GM23248 (cell line): ENCODE results near the gene MLF2. TPM values are rescaled to one million over a fixed set of nuclear protein-coding genes. Genes with fewer than 3 reads are reported as not detected.

Experiments used
- DNase-seq: peaks from one replicate; pipeline ENCODE4 v3.0.0-alpha.2; 2015
- H2AFZ ChIP-seq: fragments of 200-600 bp; sonication (generic); 2 replicates; pipeline ENCODE4 v1.6.1; 2016; ENCODE audit warnings: antibody characterized with exemption
- H3F3A ChIP-seq: fragments of 200-600 bp; sonication (generic); 2 replicates; pipeline ENCODE4 v1.6.1; 2016; ENCODE audit warnings: mild to moderate bottlenecking, antibody characterized with exemption, mixed run types; ENCODE audit not compliant: insufficient read depth
- H3K27ac ChIP-seq: fragments of 200-600 bp; sonication (generic); 2 replicates; pipeline ENCODE4 v1.5.1; 2016; ENCODE audit warnings: mild to moderate bottlenecking
- H3K27me3 ChIP-seq: fragments of 200-600 bp; sonication (generic); replicated peaks from 2 replicates; pipeline ENCODE4 v1.6.1; 2016; ENCODE audit warnings: mild to moderate bottlenecking; ENCODE audit not compliant: insufficient read depth
- H3K36me3 ChIP-seq: fragments of 200-600 bp; sonication (generic); 2 replicates; pipeline ENCODE4 v1.6.1; 2016; ENCODE audit warnings: low read depth, mild to moderate bottlenecking
- H3K4me1 ChIP-seq: fragments of 200-600 bp; sonication (generic); 2 replicates; pipeline ENCODE4 v1.6.1; 2016; ENCODE audit warnings: mild to moderate bottlenecking; ENCODE audit not compliant: insufficient read depth
- H3K4me2 ChIP-seq: fragments of 200-600 bp; sonication (generic); one replicate; pipeline ENCODE4 v1.6.1; 2016; ENCODE audit warnings: mild to moderate bottlenecking; ENCODE audit not compliant: unreplicated experiment
- H3K4me3 ChIP-seq: fragments of 200-600 bp; sonication (generic); 2 replicates; pipeline ENCODE4 v1.5.1; 2016; ENCODE audit warnings: mild to moderate bottlenecking
- H3K79me2 ChIP-seq: fragments of 200-600 bp; sonication (generic); 2 replicates; pipeline ENCODE4 v1.6.1; 2016; ENCODE audit warnings: mild to moderate bottlenecking; ENCODE audit not compliant: insufficient read depth
- H3K9ac ChIP-seq: fragments of 200-600 bp; sonication (generic); 2 replicates; pipeline ENCODE4 v1.6.1; 2016; ENCODE audit warnings: mild to moderate bottlenecking
- H3K9me2 ChIP-seq: fragments of 200-600 bp; sonication (generic); 2 replicates; pipeline ENCODE4 v1.6.1; 2016; ENCODE audit warnings: mixed run types, mild to moderate bottlenecking, moderate library complexity; ENCODE audit not compliant: insufficient read depth
- H3K9me3 ChIP-seq: fragments of 200-600 bp; sonication (generic); one replicate; pipeline ENCODE4 v1.6.1; 2017; ENCODE audit warnings: low read depth
- H4K20me1 ChIP-seq: fragments of 200-600 bp; sonication (generic); 2 replicates; pipeline ENCODE4 v1.6.0; 2016; ENCODE audit not compliant: insufficient read depth
- EZH2 ChIP-seq: fragments of 200-600 bp; sonication (generic); IDR thresholded peaks from 2 replicates; pipeline ENCODE4 v1.6.1; 2018; ENCODE audit warnings: antibody characterized with exemption, mild to moderate bottlenecking; ENCODE audit not compliant: insufficient read depth, poor library complexity, severe bottlenecking
- EZH2phosphoT487 ChIP-seq: fragments of 200-600 bp; sonication (generic); IDR thresholded peaks from 2 replicates; pipeline ENCODE4 v1.6.1; 2018; ENCODE audit warnings: antibody characterized with exemption, moderate library complexity, mild to moderate bottlenecking, low read depth; ENCODE audit not compliant: insufficient read depth
- WGBS, 2 experiments: methylation state at CpG; one replicate each; pipeline ENCODE4 v1.1.6; 2015 to 2017; ENCODE audit warnings: low lambda C conversion rate in 2 of 2, low coverage in 1 of 2; ENCODE audit errors: missing lambda C conversion rate in 2 of 2; 5-methylcytosine and 5-hydroxymethylcytosine counted together
- in situ Hi-C: fragments of 300-500 bp; cut with MboI; formaldehyde crosslinking; loops from 2 replicates; pipeline ENCODE4 v1.15.0; 2020
- polyA plus RNA-seq: library from polyadenylated mRNA; unstranded; fragments of >200 nt; fragmentation: Nextera tagmentation; extraction: Ambion mirVana; gene quantifications from 2 replicates; pipeline ENCODE4 v1.2.1, GENCODE V29; 2016
- small RNA-seq: library from RNA; depleted of rRNA; stranded (forward); fragments of <200 nt; gene quantifications from one replicate; pipeline ENCODE3, GENCODE V24; 2014; ENCODE audit warnings: low read depth, low replicate concordance
- total RNA-seq: library from RNA; depleted of rRNA; stranded (reverse); fragments of >200 nt; shearing (Covaris generic); gene quantifications from 2 replicates; pipeline ENCODE4 v1.2.3, GENCODE V29; 2014; rRNA removed

The MLF2 gene
- total and polyA plus RNA-seq, 2 experiments from 2014 or later, result 313 to 386 TPM

- Histone ChIP-seq H3K4me3 (peak overlapping the region; percentile 69), H3F3A (no peaks in the 10 kb centered on the region), H3K36me3 (no peaks in the 10 kb centered on the region), H3K27me3 (peaks cover 25% of the 10 kb centered on the region), H3K4me2 (peak overlapping the region; percentile 78), H3K27ac (no peak overlapping the region), H2AFZ (peak overlapping the region; percentile 74), H3K9me2 (no peaks in the 10 kb centered on the region), H3K9ac (no peak overlapping the region), H3K9me3 (no peaks in the 10 kb centered on the region), H3K4me1 (no peaks in the 10 kb centered on the region), H4K20me1 (no peaks in the 10 kb centered on the region), H3K79me2 (no peaks in the 10 kb centered on the region)
- TF ChIP-seq EZH2phosphoT487 (no peak), EZH2 (peak; percentile 95)
- WGBS, 2 experiments, result 10 to 17% methylated on average over 14 to 16 of the region's 16 CpGs
- in situ Hi-C loops, result no loop called here
- peak; percentile 20 for DNase-seq
Observed at GRCh38 chr12:6699259-6699988, 53.5 kb downstream of the MLF2 start.

GRCh38 chr12:6698352-6699046 is 54.4 kb downstream of the MLF2 start:
- Histone ChIP-seq H3K9me2 (no peaks in the 10 kb centered on the region), H3K4me3 (no peak overlapping the region), H3K4me1 (no peaks in the 10 kb centered on the region), H3K9me3 (no peaks in the 10 kb centered on the region), H3K4me2 (no peak overlapping the region), H4K20me1 (no peaks in the 10 kb centered on the region), H3K27ac (no peak overlapping the region), H2AFZ (no peak overlapping the region), H3K9ac (no peak overlapping the region), H3F3A (no peaks in the 10 kb centered on the region), H3K36me3 (no peaks in the 10 kb centered on the region), H3K79me2 (no peaks in the 10 kb centered on the region), H3K27me3 (peaks cover 18% of the 10 kb centered on the region)
- in situ Hi-C loops, result no loop called here
- DNase-seq, result no peak
- 45 to 48% methylated on average over 8 of the region's 8 CpGs for WGBS, 2 experiments
- TF ChIP-seq EZH2phosphoT487 (no peak), EZH2 (no peak)

Small RNA genes lying within 50 kb of the gene (small RNA-seq; reads per million reads assigned to genes)
- not detected for gene RNU6-781P

Other genes starting within 250 kb of the MLF2 start
- 6,196 and 7,726 TPM in 2 replicates for gene GAPDH, start 218.6 kb downstream of the MLF2 start, total RNA-seq
- gene GAPDH, start 218.6 kb downstream of the MLF2 start, polyA plus RNA-seq, result 7,868 and 8,138 TPM in 2 replicates
- gene IFFO1, start 197.1 kb downstream of the MLF2 start, total RNA-seq, result 18.0 and 19.7 TPM in 2 replicates
- 14.5 and 19.2 TPM in 2 replicates for gene IFFO1, start 197.1 kb downstream of the MLF2 start, polyA plus RNA-seq
- gene NOP2, start 184.8 kb downstream of the MLF2 start, total RNA-seq, result 44.3 TPM in 2 replicates
- 27.0 and 31.8 TPM in 2 replicates for gene NOP2, start 184.8 kb downstream of the MLF2 start, polyA plus RNA-seq
- gene CHD4, start 145.8 kb downstream of the MLF2 start, total RNA-seq, result 148 and 171 TPM in 2 replicates
- 61.5 and 72.1 TPM in 2 replicates for gene CHD4, start 145.8 kb downstream of the MLF2 start, polyA plus RNA-seq
- not detected in 2 replicates for gene LPAR5, start 117.2 kb downstream of the MLF2 start, total RNA-seq
- not detected in 2 replicates for gene LPAR5, start 117.2 kb downstream of the MLF2 start, polyA plus RNA-seq
- not detected in 2 replicates for gene ACRBP, start 105.7 kb downstream of the MLF2 start, total RNA-seq
- not detected in 2 replicates for gene ACRBP, start 105.7 kb downstream of the MLF2 start, polyA plus RNA-seq
- 31.7 and 39.1 TPM in 2 replicates for gene ING4, start 90.0 kb downstream of the MLF2 start, total RNA-seq
- 43.5 and 46.0 TPM in 2 replicates for gene ING4, start 90.0 kb downstream of the MLF2 start, polyA plus RNA-seq
- 17.3 and 26.2 TPM in 2 replicates for gene ZNF384, start 63.8 kb downstream of the MLF2 start, total RNA-seq
- 23.6 and 26.0 TPM in 2 replicates for gene ZNF384, start 63.8 kb downstream of the MLF2 start, polyA plus RNA-seq
- gene PIANP, start 52.3 kb downstream of the MLF2 start, total RNA-seq, result 0.11 TPM in 1 of 2 replicates, not detected in the other
- 0.60 and 0.75 TPM in 2 replicates for gene PIANP, start 52.3 kb downstream of the MLF2 start, polyA plus RNA-seq
- 94.5 and 123 TPM in 2 replicates for gene COPS7A, start 29.1 kb downstream of the MLF2 start, total RNA-seq
- gene COPS7A, start 29.1 kb downstream of the MLF2 start, polyA plus RNA-seq, result 133 and 135 TPM in 2 replicates
- gene PTMS, start 13.2 kb upstream of the MLF2 start, total RNA-seq, result 109 and 130 TPM in 2 replicates
- 238 and 250 TPM in 2 replicates for gene PTMS, start 13.2 kb upstream of the MLF2 start, polyA plus RNA-seq
- not detected in 2 replicates for gene LAG3, start 19.4 kb upstream of the MLF2 start, total RNA-seq
- gene LAG3, start 19.4 kb upstream of the MLF2 start, polyA plus RNA-seq, result 0.29 TPM in 1 of 2 replicates, not detected in the other
- not detected in 2 replicates for gene CD4, start 36.4 kb upstream of the MLF2 start, total RNA-seq
- gene CD4, start 36.4 kb upstream of the MLF2 start, polyA plus RNA-seq, result not detected in 2 replicates
- 0.51 and 2.8 TPM in 2 replicates for gene GPR162, start 68.7 kb upstream of the MLF2 start, total RNA-seq
- 0.14 and 0.21 TPM in 2 replicates for gene GPR162, start 68.7 kb upstream of the MLF2 start, polyA plus RNA-seq
- gene P3H3, start 75.3 kb upstream of the MLF2 start, total RNA-seq, result 32.5 and 43.0 TPM in 2 replicates
- 37.6 and 39.1 TPM in 2 replicates for gene P3H3, start 75.3 kb upstream of the MLF2 start, polyA plus RNA-seq
- gene GNB3, start 87.8 kb upstream of the MLF2 start, total RNA-seq, result 1.0 and 3.2 TPM in 2 replicates
- gene GNB3, start 87.8 kb upstream of the MLF2 start, polyA plus RNA-seq, result 1.5 and 2.2 TPM in 2 replicates
- 19.6 and 23.9 TPM in 2 replicates for gene CDCA3, start 98.1 kb upstream of the MLF2 start, total RNA-seq
- 30.2 and 31.4 TPM in 2 replicates for gene CDCA3, start 98.1 kb upstream of the MLF2 start, polyA plus RNA-seq
- gene USP5, start 99.0 kb upstream of the MLF2 start, total RNA-seq, result 96.2 and 97.5 TPM in 2 replicates
- gene USP5, start 99.0 kb upstream of the MLF2 start, polyA plus RNA-seq, result 73.2 and 77.9 TPM in 2 replicates
- gene TPI1, start 114.4 kb upstream of the MLF2 start, total RNA-seq, result 1,720 and 1,799 TPM in 2 replicates
- gene TPI1, start 114.4 kb upstream of the MLF2 start, polyA plus RNA-seq, result 1,936 and 1,978 TPM in 2 replicates
- 4.4 and 4.6 TPM in 2 replicates for gene SPSB2, start 120.2 kb upstream of the MLF2 start, total RNA-seq
- 4.1 and 4.8 TPM in 2 replicates for gene SPSB2, start 120.2 kb upstream of the MLF2 start, polyA plus RNA-seq
- gene LRRC23, start 151.7 kb upstream of the MLF2 start, total RNA-seq, result 4.3 and 4.6 TPM in 2 replicates
- gene LRRC23, start 151.7 kb upstream of the MLF2 start, polyA plus RNA-seq, result 4.5 and 6.2 TPM in 2 replicates
- gene ENO2, start 161.4 kb upstream of the MLF2 start, total RNA-seq, result 10.1 and 16.3 TPM in 2 replicates
- gene ENO2, start 161.4 kb upstream of the MLF2 start, polyA plus RNA-seq, result 32.8 and 34.2 TPM in 2 replicates
- 6.5 and 8.7 TPM in 2 replicates for gene ATN1, start 174.8 kb upstream of the MLF2 start, total RNA-seq
- gene ATN1, start 174.8 kb upstream of the MLF2 start, polyA plus RNA-seq, result 13.3 and 14.7 TPM in 2 replicates
- gene RNU7-1, start 190.7 kb upstream of the MLF2 start, total RNA-seq, result not detected in 2 replicates
- not detected in 2 replicates for gene RNU7-1, start 190.7 kb upstream of the MLF2 start, polyA plus RNA-seq
- gene C12orf57, start 190.9 kb upstream of the MLF2 start, total RNA-seq, result 261 and 264 TPM in 2 replicates
- gene C12orf57, start 190.9 kb upstream of the MLF2 start, polyA plus RNA-seq, result 247 and 257 TPM in 2 replicates
- gene PTPN6, start 198.2 kb upstream of the MLF2 start, total RNA-seq, result not detected in 2 replicates
- gene PTPN6, start 198.2 kb upstream of the MLF2 start, polyA plus RNA-seq, result 0.21 and 0.35 TPM in 2 replicates
- 212 and 221 TPM in 2 replicates for gene PHB2, start 217.5 kb upstream of the MLF2 start, total RNA-seq
- 130 and 137 TPM in 2 replicates for gene PHB2, start 217.5 kb upstream of the MLF2 start, polyA plus RNA-seq
- gene EMG1, start 217.8 kb upstream of the MLF2 start, total RNA-seq, result 25.9 and 39.2 TPM in 2 replicates
- 68.6 and 72.1 TPM in 2 replicates for gene EMG1, start 217.8 kb upstream of the MLF2 start, polyA plus RNA-seq